Measurements from ENCODE around the gene TMEM132A. TPM values are rescaled to one million over a fixed set of nuclear protein-coding genes. Genes with fewer than 3 reads are reported as not detected.
A peak's percentile ranks its signal among the peaks of the same experiment; 100 is the strongest.

Gene TMEM132A
- total RNA-seq, 1 experiment from 2014 or later, result 95.5 TPM

DNA sequence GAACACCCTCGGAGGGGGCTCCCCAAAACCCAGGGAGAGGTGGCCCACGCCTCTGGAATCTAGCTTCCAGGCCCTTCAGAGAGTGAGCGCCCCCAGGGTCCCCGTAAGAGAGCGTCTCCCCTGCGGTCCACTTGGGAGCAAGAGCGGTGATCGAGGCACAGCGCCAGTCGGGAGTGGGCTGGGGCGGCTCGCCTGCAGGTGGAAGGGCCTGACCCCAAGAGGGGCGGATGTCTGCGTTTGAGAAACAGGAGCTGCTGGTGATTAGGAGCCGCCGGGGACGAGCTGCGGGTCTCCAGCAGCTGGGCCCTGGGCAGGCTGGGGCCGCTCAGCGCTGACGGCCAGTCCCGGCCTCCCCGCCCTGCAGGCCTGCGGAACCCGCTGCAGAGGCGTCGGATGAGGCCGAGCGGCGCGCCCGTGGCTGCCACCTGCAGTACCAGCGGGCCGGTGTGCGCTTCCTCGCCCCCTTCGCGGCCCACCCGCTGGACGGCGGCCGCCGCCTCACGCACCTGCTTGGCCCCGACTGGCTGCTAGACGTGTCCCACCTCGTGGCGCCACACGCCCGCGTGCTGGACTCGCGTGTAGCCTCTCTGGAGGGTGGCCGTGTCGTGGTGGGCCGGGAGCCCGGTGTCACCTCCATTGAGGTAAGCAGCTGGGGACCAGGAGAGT lies 10.0 kb downstream of the TMEM132A start:
- Histone ChIP-seq H3K9ac (ENCODE audit: extremely low read depth, insufficient read length, low read length) (no peak overlapping the region), H4K91ac (ENCODE audit: insufficient read length, low read depth, low read length) (no peak overlapping the region), H2BK20ac (ENCODE audit: low read depth, low read length, poor library complexity, severe bottlenecking) (no peak overlapping the region), H3K4me2 (ENCODE audit: insufficient read depth, insufficient read length, low read length) (no peak overlapping the region), H3T11ph (ENCODE audit: low read length) (no peak overlapping the region), H3K23ac (ENCODE audit: insufficient read length, low read depth, low read length) (no peak overlapping the region), H2BK15ac (ENCODE audit: low read depth, low read length) (no peak overlapping the region), H2AFZ (ENCODE audit: low read length) (no peak overlapping the region), H3K4ac (ENCODE audit: low read depth, low read length) (no peak overlapping the region), H3K9me3 (ENCODE audit: control insufficient read depth, low read depth, low read length) (no peaks in the 10 kb centered on the region), H3K27ac (ENCODE audit: insufficient read length, low read depth, low read length) (no peak overlapping the region), H4K20me1 (ENCODE audit: control insufficient read depth, insufficient read depth, insufficient read length) (no peaks in the 10 kb centered on the region), H2BK12ac (ENCODE audit: insufficient read length, low read depth, low read length) (no peak overlapping the region), H4K8ac (replicated peaks; ENCODE audit: insufficient read length, low read depth, low read length) (no peak overlapping the region), H3K79me2 (ENCODE audit: insufficient read depth, low read length) (no peaks in the 10 kb centered on the region), H3K56ac (ENCODE audit: insufficient read length, low read depth, low read length) (no peak overlapping the region), H2BK120ac (ENCODE audit: low read depth, low read length, poor library complexity, severe bottlenecking) (no peak overlapping the region), H3K4me1 (ENCODE audit: insufficient read depth, low read length) (no peaks in the 10 kb centered on the region), H3K27me3 (ENCODE audit: insufficient read depth, low read length) (no peaks in the 10 kb centered on the region), H2AK5ac (ENCODE audit: insufficient read length, low read length) (no peak overlapping the region), H3K18ac (ENCODE audit: insufficient read length, low read depth, low read length) (no peak overlapping the region), H3K14ac (ENCODE audit: insufficient read depth, low read length) (no peak overlapping the region; the same call in 1 of the 2 replicates), H2BK5ac (ENCODE audit: insufficient read length, low read length) (no peak overlapping the region), H3K23me2 (ENCODE audit: insufficient read length, low read depth, low read length, poor library complexity, severe bottlenecking) (no peaks in the 10 kb centered on the region), H4K5ac (ENCODE audit: insufficient read length, low read depth, low read length) (no peak overlapping the region), H3K79me1 (ENCODE audit: insufficient read depth, low read depth, low read length, poor library complexity, severe bottlenecking) (no peaks in the 10 kb centered on the region)
- TF ChIP-seq CTCF (conservative IDR thresholded peaks at IDR 0.05), result no peak
- no peaks in the 10 kb centered on the region; the same call in 1 of the 2 replicates for H3K27me3 Mint-ChIP-seq (ENCODE audit: low read depth)
- peaks cover 19 to 50% (median 49%) of the 10 kb centered on the region in 3 experiments; a peak in 6 of 7 replicates for H3K36me3 Mint-ChIP-seq (ENCODE audit: insufficient read depth in 1 of 3, low read depth in 3 of 3)
- peaks cover 13 to 19% of the 10 kb centered on the region in 2 experiments for H3K4me1 Mint-ChIP-seq
- H3K9me3 Mint-ChIP-seq, result no peaks in the 10 kb centered on the region
- WGBS (ENCODE audit: extremely low coverage, insufficient read length, low lambda C conversion rate), result no CpG with 5 or more reads among the region's 57 CpGs
- H3K4me3 Mint-ChIP-seq, result no peak overlapping the region
- H3K27ac Mint-ChIP-seq, result peak overlapping the region in 2 of 3 experiments; percentile 40 to 44; a peak in 4 of 7 replicates
- no peak for DNase-seq
